ENCODE data around the gene SPRY4. TPM values are rescaled to one million over a fixed set of nuclear protein-coding genes. Genes with fewer than 3 reads are reported as not detected.

The SPRY4 gene
- total RNA-seq, 1 donor from 2014 or later: 23.4 TPM

GRCh38 chr5:142356716-142357468, 32.1 kb upstream of the SPRY4 start:
- TF ChIP-seq, protein P1, sequence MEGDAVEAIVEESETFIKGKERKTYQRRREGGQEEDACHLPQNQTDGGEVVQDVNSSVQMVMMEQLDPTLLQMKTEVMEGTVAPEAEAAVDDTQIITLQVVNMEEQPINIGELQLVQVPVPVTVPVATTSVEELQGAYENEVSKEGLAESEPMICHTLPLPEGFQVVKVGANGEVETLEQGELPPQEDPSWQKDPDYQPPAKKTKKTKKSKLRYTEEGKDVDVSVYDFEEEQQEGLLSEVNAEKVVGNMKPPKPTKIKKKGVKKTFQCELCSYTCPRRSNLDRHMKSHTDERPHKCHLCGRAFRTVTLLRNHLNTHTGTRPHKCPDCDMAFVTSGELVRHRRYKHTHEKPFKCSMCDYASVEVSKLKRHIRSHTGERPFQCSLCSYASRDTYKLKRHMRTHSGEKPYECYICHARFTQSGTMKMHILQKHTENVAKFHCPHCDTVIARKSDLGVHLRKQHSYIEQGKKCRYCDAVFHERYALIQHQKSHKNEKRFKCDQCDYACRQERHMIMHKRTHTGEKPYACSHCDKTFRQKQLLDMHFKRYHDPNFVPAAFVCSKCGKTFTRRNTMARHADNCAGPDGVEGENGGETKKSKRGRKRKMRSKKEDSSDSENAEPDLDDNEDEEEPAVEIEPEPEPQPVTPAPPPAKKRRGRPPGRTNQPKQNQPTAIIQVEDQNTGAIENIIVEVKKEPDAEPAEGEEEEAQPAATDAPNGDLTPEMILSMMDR (IDR thresholded peaks at IDR 0.05; ENCODE audit: insufficient read depth, low read depth, low read length): no peak
- no peak for TF ChIP-seq EZH2 (IDR thresholded peaks at IDR 0.05; ENCODE audit: insufficient read depth, low read length)
- Histone ChIP-seq H3K4me1 (ENCODE audit: insufficient read depth, low read length) (peaks cover 29% of the 10 kb centered on the region), H3K4me3 (ENCODE audit: insufficient read depth, low read depth, low read length) (peak overlapping the region; percentile 49), H4K20me1 (ENCODE audit: insufficient read depth, low read length) (no peaks in the 10 kb centered on the region), H3K4me2 (ENCODE audit: low read length) (peak overlapping the region; percentile 81), H3K9ac (ENCODE audit: low read length) (peak overlapping the region; percentile 79), H3K27me3 (ENCODE audit: insufficient read depth, low read length) (no peaks in the 10 kb centered on the region), H2AFZ (ENCODE audit: low read depth, low read length) (peak overlapping the region; percentile 59), H3K79me2 (ENCODE audit: insufficient read depth, low read length) (no peaks in the 10 kb centered on the region), H3K9me3 (ENCODE audit: insufficient read depth, low read depth, low read length) (no peaks in the 10 kb centered on the region), H3K36me3 (ENCODE audit: insufficient read depth, low read length) (no peaks in the 10 kb centered on the region), H3K27ac (ENCODE audit: low read depth, low read length) (peak overlapping the region; percentile 89)
- peak; percentile 89 for DNase-seq (ENCODE audit: low read depth)
- Mint-ChIP-seq H3K27me3 (ENCODE audit: low read depth, unreplicated experiment) (peaks cover 5% of the 10 kb centered on the region), H3K36me3 (ENCODE audit: low read depth, unreplicated experiment) (no peaks in the 10 kb centered on the region), H3K9me3 (ENCODE audit: unreplicated experiment) (no peaks in the 10 kb centered on the region), H3K27ac (ENCODE audit: unreplicated experiment) (no peak overlapping the region), H3K4me1 (ENCODE audit: low read depth, unreplicated experiment) (peaks cover 17% of the 10 kb centered on the region), H3K4me3 (ENCODE audit: unreplicated experiment) (peak overlapping the region; percentile 82)
- no peak for FAIRE-seq

DNA sequence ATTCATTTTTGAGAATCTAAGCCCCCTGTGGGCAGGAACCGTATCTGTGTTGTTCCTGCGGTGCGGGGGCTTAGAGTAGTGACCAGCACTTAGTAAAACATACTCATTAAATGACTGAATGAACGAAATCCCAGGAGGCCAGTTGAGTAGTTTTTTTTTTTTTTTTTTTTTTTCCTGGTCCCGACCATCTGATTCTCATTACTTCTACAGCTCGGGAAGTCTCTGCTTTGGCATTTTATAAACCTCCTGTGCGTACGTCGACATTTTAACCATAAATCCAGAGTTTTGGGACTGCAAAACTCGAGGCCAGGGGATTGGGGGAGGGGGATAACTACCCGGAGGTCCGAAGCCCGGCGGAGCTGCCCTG, 31.5 kb upstream of the SPRY4 start:
- DNase-seq (ENCODE audit: low read depth): peak; percentile 58
- Mint-ChIP-seq H3K27ac (ENCODE audit: unreplicated experiment) (peak overlapping the region; percentile 86), H3K4me1 (ENCODE audit: low read depth, unreplicated experiment) (peaks cover 17% of the 10 kb centered on the region), H3K9me3 (ENCODE audit: unreplicated experiment) (no peaks in the 10 kb centered on the region), H3K27me3 (ENCODE audit: low read depth, unreplicated experiment) (peaks cover 5% of the 10 kb centered on the region), H3K4me3 (ENCODE audit: unreplicated experiment) (peak overlapping the region; percentile 82), H3K36me3 (ENCODE audit: low read depth, unreplicated experiment) (no peaks in the 10 kb centered on the region)
- H3K79me2 ChIP-seq (ENCODE audit: insufficient read depth, low read length): no peaks in the 10 kb centered on the region
- no peak for FAIRE-seq
- peak overlapping the region; percentile 45 for H2AFZ ChIP-seq (ENCODE audit: low read depth, low read length)
- TF ChIP-seq EZH2 (IDR thresholded peaks at IDR 0.05; ENCODE audit: insufficient read depth, low read length): no peak
- TF ChIP-seq, protein P1 (IDR thresholded peaks at IDR 0.05; ENCODE audit: insufficient read depth, low read depth, low read length): no peak
- H4K20me1 ChIP-seq (ENCODE audit: insufficient read depth, low read length): no peaks in the 10 kb centered on the region
- H3K27me3 ChIP-seq (ENCODE audit: insufficient read depth, low read length): no peaks in the 10 kb centered on the region
- H3K9ac ChIP-seq (ENCODE audit: low read length): peak overlapping the region; percentile 79
- no peaks in the 10 kb centered on the region for H3K9me3 ChIP-seq (ENCODE audit: insufficient read depth, low read depth, low read length)
- peaks cover 28% of the 10 kb centered on the region for H3K4me1 ChIP-seq (ENCODE audit: insufficient read depth, low read length)
- peak overlapping the region; percentile 89 for H3K27ac ChIP-seq (ENCODE audit: low read depth, low read length)
- peak overlapping the region; percentile 49 for H3K4me3 ChIP-seq (ENCODE audit: insufficient read depth, low read depth, low read length)
- peak overlapping the region; percentile 81 for H3K4me2 ChIP-seq (ENCODE audit: low read length)
- H3K36me3 ChIP-seq (ENCODE audit: insufficient read depth, low read length): no peaks in the 10 kb centered on the region

DNA sequence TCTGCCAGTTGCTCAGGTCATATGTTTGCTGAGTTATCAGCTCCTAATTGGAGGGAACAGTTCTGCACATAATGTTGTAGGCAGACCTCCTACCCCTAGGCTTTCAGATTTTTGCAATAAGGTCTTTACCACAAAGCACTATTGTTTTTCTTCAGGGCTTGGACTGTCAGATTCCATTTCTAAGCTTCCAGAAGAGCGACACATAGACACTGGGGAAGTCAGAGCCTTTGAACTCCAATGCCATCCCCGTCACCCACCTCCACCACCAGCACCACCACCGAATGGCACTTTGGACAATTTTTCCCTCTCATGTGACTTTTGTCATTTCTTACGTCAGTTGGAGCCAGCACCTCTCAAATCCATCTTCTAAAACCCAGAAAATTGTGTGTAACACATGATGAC, 28.3 kb upstream of the SPRY4 start:
- Histone ChIP-seq H3K4me2 (ENCODE audit: low read length) (no peak overlapping the region), H3K9ac (ENCODE audit: low read length) (no peak overlapping the region), H3K27ac (ENCODE audit: low read depth, low read length) (no peak overlapping the region), H3K4me1 (ENCODE audit: insufficient read depth, low read length) (peaks cover 9% of the 10 kb centered on the region), H3K79me2 (ENCODE audit: insufficient read depth, low read length) (no peaks in the 10 kb centered on the region), H3K27me3 (ENCODE audit: insufficient read depth, low read length) (no peaks in the 10 kb centered on the region), H3K9me3 (ENCODE audit: insufficient read depth, low read depth, low read length) (no peaks in the 10 kb centered on the region), H4K20me1 (ENCODE audit: insufficient read depth, low read length) (no peaks in the 10 kb centered on the region), H3K4me3 (ENCODE audit: insufficient read depth, low read depth, low read length) (no peak overlapping the region), H2AFZ (ENCODE audit: low read depth, low read length) (no peak overlapping the region), H3K36me3 (ENCODE audit: insufficient read depth, low read length) (no peaks in the 10 kb centered on the region)
- no peak overlapping the region for H3K4me3 Mint-ChIP-seq (ENCODE audit: unreplicated experiment)
- DNase-seq (ENCODE audit: low read depth) (no peak), FAIRE-seq (no peak)
- H3K9me3 Mint-ChIP-seq (ENCODE audit: unreplicated experiment): no peaks in the 10 kb centered on the region
- no peak overlapping the region for H3K27ac Mint-ChIP-seq (ENCODE audit: unreplicated experiment)
- peaks cover under 1% of the 10 kb centered on the region for H3K27me3 Mint-ChIP-seq (ENCODE audit: low read depth, unreplicated experiment)
- H3K4me1 Mint-ChIP-seq (ENCODE audit: low read depth, unreplicated experiment): peaks cover 3% of the 10 kb centered on the region
- no peak for TF ChIP-seq EZH2 (IDR thresholded peaks at IDR 0.05; ENCODE audit: insufficient read depth, low read length)
- TF ChIP-seq, protein P1 (IDR thresholded peaks at IDR 0.05; ENCODE audit: insufficient read depth, low read depth, low read length): no peak
- peaks cover 5% of the 10 kb centered on the region for H3K36me3 Mint-ChIP-seq (ENCODE audit: low read depth, unreplicated experiment)

Measured in astrocyte (in vitro differentiated cells and primary cell).